Activated CD8-positive, alpha-beta memory T cell treated with anti-CD3 and anti-CD28 coated beads for 1 hour (primary cell): ENCODE results near the gene TIGD6.
A peak's percentile ranks its signal among the peaks of the same experiment; 100 is the strongest.

Experiments used
- DNase-seq, 2 donors: peaks; one replicate each; pipeline ENCODE4 v3.0.0-alpha.2; 2020; ENCODE audit warnings: low read depth in 1 of 2; ENCODE audit errors: extremely low read depth in 1 of 2

Gene TIGD6

GRCh38 chr5:150017226-150018005 is 17.0 kb upstream of the TIGD6 start:
- no peak for DNase-seq

- no peak for DNase-seq
These were observed 16.1 kb upstream of the TIGD6 start for GRCh38 chr5:150016537-150016936.

GRCh38 chr5:150015415-150015814 is 15.0 kb upstream of the TIGD6 start:
- DNase-seq: no peak

- no peak for DNase-seq
These were observed 14.0 kb upstream of the TIGD6 start for GRCh38 chr5:150014456-150014855.

- DNase-seq: no peak
These were observed 13.5 kb upstream of the TIGD6 start for GRCh38 chr5:150013931-150014330.

GRCh38 chr5:150009671-150010387 is 9.4 kb upstream of the TIGD6 start:
- DNase-seq: no peak

- DNase-seq: no peak
These were observed 6.6 kb upstream of the TIGD6 start for GRCh38 chr5:150007050-150007449.

- DNase-seq: no peak
These were observed 5.9 kb upstream of the TIGD6 start for GRCh38 chr5:150006318-150006717.

GRCh38 chr5:150001660-150002486 is 1.4 kb upstream of the TIGD6 start:
- peak; percentile 10 to 32 for DNase-seq

GRCh38 chr5:150000990-150001659 is 671 bp upstream of the TIGD6 start:
- DNase-seq: peak in 1 of 2 donors; percentile 11

GRCh38 chr5:149999866-150000255 is 593 bp downstream of the TIGD6 start:
- DNase-seq: no peak

GRCh38 chr5:149999359-149999758 is 1.1 kb downstream of the TIGD6 start:
- DNase-seq: no peak

- DNase-seq: no peak
These were observed 2.2 kb downstream of the TIGD6 start for GRCh38 chr5:149998281-149998680.

GRCh38 chr5:149996205-149996890 is 4.1 kb downstream of the TIGD6 start:
- DNase-seq: no peak

GRCh38 chr5:149995385-149996204 is 4.9 kb downstream of the TIGD6 start:
- no peak for DNase-seq

- DNase-seq: no peak
These were observed 7.0 kb downstream of the TIGD6 start for GRCh38 chr5:149993471-149993870.

GRCh38 chr5:149990518-149991376 is 9.7 kb downstream of the TIGD6 start:
- peak; percentile 22 to 43 for DNase-seq

- no peak for DNase-seq
These were observed 12.3 kb downstream of the TIGD6 start for GRCh38 chr5:149988126-149988525.

GRCh38 chr5:149982505-149982904 is 17.9 kb downstream of the TIGD6 start:
- DNase-seq: no peak
